Right renal cortex interstitium (tissue), 3 donors: ENCODE results near the gene APOLD1. TPM values are rescaled to one million over a fixed set of nuclear protein-coding genes. Genes with fewer than 3 reads are reported as not detected.
"Not testable (repeated sequence)": the region's sequence is repeated elsewhere in the genome, so short reads cannot be mapped to it uniquely, and the experiment has no call there.

Experiments used
- DNase-seq, 3 donors: peaks; one replicate each; pipeline ENCODE4 v3.0.0-alpha.2; 2013; ENCODE audit warnings: low read depth in 3 of 3, low spot score in 2 of 3
- polyA plus RNA-seq, 3 donors: library from polyadenylated mRNA; unstranded; fragments of 120-200 nt; gene quantifications; one replicate each; pipeline ENCODE4 v1.2.1, GENCODE V29; 2013; ENCODE audit not compliant: insufficient read length in 3 of 3

The APOLD1 gene
- polyA plus RNA-seq, 3 donors, result 7.5 to 11.3 (median 8.9) TPM

GRCh38 chr12:12784116-12784515 is 1.3 kb upstream of the APOLD1 start:
- no peak for DNase-seq

DNA sequence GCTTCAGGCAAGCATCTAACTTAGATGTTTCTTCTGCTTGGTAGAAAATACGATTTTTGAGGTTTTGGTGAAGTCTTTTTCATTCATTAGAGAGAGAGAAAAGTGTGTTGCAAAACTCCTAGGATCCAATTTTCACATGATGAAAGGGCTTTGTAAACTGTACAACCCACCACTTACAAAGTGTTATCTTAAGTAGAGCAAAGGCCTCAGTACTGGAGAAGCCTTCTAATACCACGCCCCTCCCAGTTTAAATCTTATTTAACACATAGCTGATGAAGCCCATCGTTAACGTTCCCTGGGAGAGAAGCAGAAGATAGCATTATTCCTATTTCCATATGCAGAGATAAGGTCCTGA is 869 bp downstream of the APOLD1 start:
- no peak for DNase-seq

- DNase-seq, result peak in 1 of 3 donors; percentile 72
Observed at GRCh38 chr12:12786706-12787601, 1.5 kb downstream of the APOLD1 start.

GRCh38 chr12:12788131-12788530 is 2.7 kb downstream of the APOLD1 start:
- no peak for DNase-seq

GRCh38 chr12:12788675-12789368 is 3.4 kb downstream of the APOLD1 start:
- DNase-seq, result no peak

DNA sequence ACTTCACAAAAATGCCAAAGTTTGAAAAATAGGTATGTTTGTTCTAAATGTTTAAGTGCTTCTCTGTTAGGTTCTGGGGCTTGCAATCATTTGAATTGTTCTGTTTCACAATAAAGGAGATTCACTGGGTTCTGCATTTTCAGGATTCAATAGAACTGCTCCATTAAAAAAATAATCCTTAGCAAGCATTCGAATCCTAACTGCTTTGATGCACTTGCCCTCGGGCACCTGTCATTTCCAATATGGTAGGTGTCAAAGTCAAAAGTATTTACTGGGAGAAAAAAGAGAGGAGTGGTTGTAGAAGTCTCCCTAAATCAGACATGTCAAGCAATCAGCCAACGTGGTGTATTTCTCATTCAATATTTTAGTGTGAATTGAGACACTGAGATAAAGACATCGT is 5.5 kb downstream of the APOLD1 start:
- DNase-seq, result no peak

DNA sequence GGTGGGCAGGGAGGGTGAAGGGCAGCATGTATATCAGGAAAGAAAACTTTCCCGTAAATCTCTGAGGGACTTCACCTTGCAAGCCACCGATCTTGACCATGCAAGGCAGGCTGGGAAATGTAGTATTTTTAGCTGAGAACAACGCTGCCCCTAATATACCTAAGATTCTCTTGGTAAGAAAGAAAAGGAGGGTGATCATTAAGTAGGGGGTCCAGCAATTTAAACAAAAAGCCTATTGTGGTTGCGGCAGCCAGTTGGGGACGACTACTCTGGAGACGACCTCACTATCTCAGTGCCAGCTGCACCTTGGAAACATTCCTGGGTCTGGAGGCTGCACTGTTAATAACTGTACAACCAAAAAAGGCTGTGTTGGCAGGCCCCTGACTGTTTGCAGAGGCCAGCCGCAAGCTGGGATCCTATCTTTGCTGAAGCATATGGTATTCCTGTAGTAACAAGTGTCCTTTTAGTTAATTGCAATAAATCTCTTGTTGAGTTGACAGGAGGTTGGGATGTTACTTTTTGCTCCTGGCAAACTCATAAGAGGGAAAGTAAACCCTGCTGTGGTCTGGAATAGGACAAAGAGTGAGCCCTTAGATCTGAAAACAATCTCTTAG is 6.4 kb downstream of the APOLD1 start:
- no peak for DNase-seq

- no peak for DNase-seq
Observed at GRCh38 chr12:12792421-12792820, 7.0 kb downstream of the APOLD1 start.

DNA sequence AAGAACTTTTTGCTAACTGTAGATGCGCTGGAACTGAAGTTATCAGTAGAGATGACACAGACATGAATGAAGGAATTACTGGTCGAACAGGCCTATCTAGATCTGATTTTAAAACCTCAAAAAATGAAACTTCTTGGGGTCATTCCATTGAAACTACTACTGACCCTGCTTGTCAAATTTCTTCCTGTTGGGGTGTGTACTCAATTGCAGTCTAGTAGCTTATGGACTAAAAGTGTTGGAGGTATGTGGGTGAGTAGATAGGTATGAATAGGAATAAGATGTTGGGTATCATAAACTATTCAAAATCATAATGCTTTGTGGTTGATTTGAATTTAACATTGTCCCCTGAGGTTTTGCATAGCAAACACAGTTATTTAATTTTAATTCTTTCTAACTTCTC is 9.2 kb downstream of the APOLD1 start:
- DNase-seq, result no peak

- no peak for DNase-seq
Observed at GRCh38 chr12:12796171-12796570, 10.7 kb downstream of the APOLD1 start.

- DNase-seq, result no peak
Observed at GRCh38 chr12:12796928-12797793, 11.7 kb downstream of the APOLD1 start.

DNA sequence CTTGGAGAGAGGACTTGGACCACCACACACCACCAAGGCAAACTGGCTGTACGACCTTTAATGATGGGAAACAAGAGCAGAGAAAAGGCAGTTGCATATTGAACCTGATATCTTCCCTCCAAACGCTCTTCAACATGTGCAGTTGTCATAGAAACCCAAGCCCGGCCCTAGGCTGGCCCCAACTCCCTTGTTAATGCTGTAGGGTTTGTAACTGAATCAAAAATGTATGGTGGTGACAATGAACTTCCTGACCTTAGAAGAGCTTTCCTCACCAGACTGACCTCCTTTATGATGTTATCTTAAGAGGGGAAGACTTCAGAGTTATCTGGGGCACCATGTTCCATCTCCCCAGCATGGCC is 12.3 kb downstream of the APOLD1 start:
- no peak for DNase-seq

- DNase-seq, result no peak
Observed at GRCh38 chr12:12798480-12798879, 13.0 kb downstream of the APOLD1 start.

DNA sequence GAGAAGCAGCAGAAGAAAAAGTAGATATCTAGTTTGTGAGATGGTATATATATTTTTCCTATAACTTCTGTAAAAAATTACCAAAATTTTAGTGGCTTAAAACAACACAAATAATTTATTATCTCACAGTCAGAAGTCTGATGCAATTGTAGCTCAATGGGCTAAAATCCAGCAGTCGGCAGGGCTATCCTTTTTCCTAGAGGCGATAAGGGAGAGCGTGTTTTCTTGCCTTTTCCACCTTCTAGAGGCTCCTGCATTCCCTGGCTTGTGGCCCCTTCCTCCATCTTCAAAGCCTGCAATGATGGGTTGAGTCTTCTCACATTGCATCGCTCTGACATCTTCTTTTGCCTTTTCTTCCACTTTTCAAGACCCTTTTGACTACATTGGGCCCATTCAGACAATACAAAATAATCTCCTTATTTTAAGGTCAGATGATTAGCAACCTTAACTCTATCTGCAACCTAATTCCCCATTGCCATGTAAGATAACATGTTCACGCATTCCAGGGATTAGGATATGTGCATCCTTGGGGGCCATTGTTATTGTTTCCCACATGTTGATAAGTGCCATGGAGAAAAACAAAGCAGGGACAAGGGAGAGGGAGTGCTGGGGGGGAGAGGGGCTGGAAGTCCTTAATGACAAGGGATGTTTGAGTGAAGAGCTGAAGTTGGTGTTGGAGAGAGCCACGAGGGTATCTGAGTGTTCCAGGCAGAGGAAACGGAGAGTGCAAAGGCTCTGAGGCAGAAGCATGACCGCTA is 13.9 kb downstream of the APOLD1 start:
- no peak for DNase-seq

DNA sequence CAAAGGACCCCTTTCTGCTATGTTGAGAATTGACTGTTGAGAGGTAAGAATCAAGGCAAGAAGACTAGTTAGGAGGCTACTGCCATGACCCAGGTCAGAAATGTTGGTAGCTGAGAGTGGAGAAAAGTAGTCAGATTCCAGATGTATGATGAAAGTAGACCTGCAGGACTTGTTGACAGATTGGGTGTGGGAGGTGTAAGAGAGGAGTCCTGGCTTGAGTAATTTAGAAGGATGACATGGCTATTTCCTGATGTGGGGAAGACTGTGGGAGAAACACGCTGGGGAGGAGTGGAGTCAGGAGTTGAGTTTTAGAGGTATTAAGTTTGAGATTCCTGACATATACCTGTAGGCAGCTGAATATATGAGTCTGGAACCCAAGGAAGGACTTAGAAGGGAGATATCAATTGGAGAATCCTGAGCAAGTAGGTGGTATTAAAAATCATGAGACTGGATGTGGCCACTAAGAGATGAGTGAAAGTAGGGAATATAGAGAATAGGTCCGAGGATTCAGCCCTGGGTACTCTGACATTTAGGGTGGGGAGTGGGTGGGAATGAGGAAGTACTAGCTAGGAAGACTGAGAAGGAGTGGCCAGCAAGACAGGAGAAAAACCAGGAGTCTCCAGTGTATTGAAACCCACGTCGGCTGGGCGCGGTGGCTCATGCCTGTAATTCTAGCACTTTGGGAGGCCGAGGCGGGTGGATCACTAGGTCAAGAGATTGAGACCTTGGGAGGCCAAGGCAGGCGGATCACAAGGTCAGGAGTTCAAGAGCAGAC is 15.1 kb downstream of the APOLD1 start:
- no peak for DNase-seq

DNA sequence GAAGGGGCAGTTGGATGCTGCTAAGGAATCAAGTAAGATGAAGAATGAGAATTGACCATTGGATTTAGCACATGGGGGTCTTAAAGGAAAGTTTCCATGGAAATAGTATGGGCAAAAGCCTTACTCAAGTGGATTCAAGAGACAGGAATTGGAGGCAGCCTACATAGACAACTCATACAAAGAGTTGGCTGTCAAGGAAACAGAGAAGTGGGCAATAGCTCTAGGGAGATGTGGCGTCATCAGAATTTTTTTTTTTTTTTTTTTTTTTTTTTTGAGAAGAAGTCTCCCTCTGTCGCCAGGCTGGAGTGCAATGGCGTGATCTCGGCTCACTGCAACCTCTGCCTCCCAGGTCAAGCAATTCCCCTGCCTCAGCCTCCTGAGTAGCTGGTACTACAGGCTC is 16.2 kb downstream of the APOLD1 start:
- not testable (repeated sequence) for DNase-seq

GRCh38 chr12:12803186-12803585 is 17.7 kb downstream of the APOLD1 start:
- DNase-seq, result no peak

DNA sequence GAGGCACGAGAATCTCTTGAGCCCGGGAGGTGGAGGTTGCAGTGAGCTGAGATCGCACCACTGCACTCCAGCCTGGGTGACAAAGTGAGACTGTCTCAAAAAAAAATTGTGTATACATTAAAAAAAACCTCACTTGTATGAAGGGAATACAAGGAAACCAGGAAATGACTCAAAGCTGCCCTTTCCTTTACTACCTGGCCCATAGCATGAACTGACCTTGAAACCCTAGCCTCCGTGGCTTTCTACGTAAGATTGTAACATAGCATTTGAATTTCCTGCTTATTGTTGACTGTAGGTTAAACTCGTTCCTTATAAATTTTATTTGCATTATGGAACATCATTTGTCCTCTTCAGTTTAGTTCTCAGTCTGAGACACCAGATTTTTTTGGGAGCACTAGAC is 18.6 kb downstream of the APOLD1 start:
- DNase-seq, result no peak

GRCh38 chr12:12804432-12804886 is 19.0 kb downstream of the APOLD1 start:
- no peak for DNase-seq
